ENCODE data around the gene KRTAP10-1. TPM values are rescaled to one million over a fixed set of nuclear protein-coding genes. Genes with fewer than 3 reads are reported as not detected.

Gene KRTAP10-1
- total RNA-seq, 1 donor from 2014 or later: not detected

- peaks cover 14% of the 10 kb centered on the region for H3K9me3 Mint-ChIP-seq (ENCODE audit: unreplicated experiment)
- TF ChIP-seq CTCF (IDR thresholded peaks at IDR 0.05): no peak
- no peaks in the 10 kb centered on the region for H3K4me1 Mint-ChIP-seq (ENCODE audit: unreplicated experiment)
- DNase-seq (ENCODE audit: extremely low spot score, unreplicated experiment): no peak
- H3K4me3 Mint-ChIP-seq (ENCODE audit: unreplicated experiment): no peak overlapping the region
- peaks cover 3% of the 10 kb centered on the region for H3K36me3 Mint-ChIP-seq (ENCODE audit: unreplicated experiment)
- H3K27me3 Mint-ChIP-seq (ENCODE audit: unreplicated experiment): peaks cover 15% of the 10 kb centered on the region
- H3K27ac Mint-ChIP-seq (ENCODE audit: unreplicated experiment): no peak overlapping the region
Measured at GRCh38 chr21:44494418-44494817, 45.6 kb downstream of the KRTAP10-1 start.

- DNase-seq (ENCODE audit: extremely low spot score, unreplicated experiment): no peak
- no peak for TF ChIP-seq CTCF (IDR thresholded peaks at IDR 0.05)
- Mint-ChIP-seq H3K4me3 (ENCODE audit: unreplicated experiment) (no peak overlapping the region), H3K27me3 (ENCODE audit: unreplicated experiment) (peaks cover 19% of the 10 kb centered on the region), H3K9me3 (ENCODE audit: unreplicated experiment) (peaks cover 14% of the 10 kb centered on the region), H3K36me3 (ENCODE audit: unreplicated experiment) (peaks cover 3% of the 10 kb centered on the region), H3K27ac (ENCODE audit: unreplicated experiment) (no peak overlapping the region), H3K4me1 (ENCODE audit: unreplicated experiment) (no peaks in the 10 kb centered on the region)
Measured at GRCh38 chr21:44492567-44493385, 47.2 kb downstream of the KRTAP10-1 start.

GRCh38 chr21:44490816-44491215, 49.2 kb downstream of the KRTAP10-1 start:
- no peak overlapping the region for H3K27ac Mint-ChIP-seq (ENCODE audit: unreplicated experiment)
- no peaks in the 10 kb centered on the region for H3K4me1 Mint-ChIP-seq (ENCODE audit: unreplicated experiment)
- no peak for DNase-seq (ENCODE audit: extremely low spot score, unreplicated experiment)
- H3K4me3 Mint-ChIP-seq (ENCODE audit: unreplicated experiment): no peak overlapping the region
- no peak for TF ChIP-seq CTCF (IDR thresholded peaks at IDR 0.05)
- peaks cover 3% of the 10 kb centered on the region for H3K36me3 Mint-ChIP-seq (ENCODE audit: unreplicated experiment)
- H3K27me3 Mint-ChIP-seq (ENCODE audit: unreplicated experiment): peaks cover 9% of the 10 kb centered on the region
- peaks cover 14% of the 10 kb centered on the region for H3K9me3 Mint-ChIP-seq (ENCODE audit: unreplicated experiment)

- H3K27me3 Mint-ChIP-seq (ENCODE audit: unreplicated experiment): peaks cover 7% of the 10 kb centered on the region
- DNase-seq (ENCODE audit: extremely low spot score, unreplicated experiment): no peak
- no peak overlapping the region for H3K27ac Mint-ChIP-seq (ENCODE audit: unreplicated experiment)
- peaks cover 14% of the 10 kb centered on the region for H3K9me3 Mint-ChIP-seq (ENCODE audit: unreplicated experiment)
- TF ChIP-seq CTCF (IDR thresholded peaks at IDR 0.05): no peak
- peaks cover 3% of the 10 kb centered on the region for H3K36me3 Mint-ChIP-seq (ENCODE audit: unreplicated experiment)
- no peak overlapping the region for H3K4me3 Mint-ChIP-seq (ENCODE audit: unreplicated experiment)
- H3K4me1 Mint-ChIP-seq (ENCODE audit: unreplicated experiment): no peaks in the 10 kb centered on the region
Measured at GRCh38 chr21:44490405-44490804, 49.6 kb downstream of the KRTAP10-1 start.

- H3K27ac Mint-ChIP-seq (ENCODE audit: unreplicated experiment): no peak overlapping the region
- H3K27me3 Mint-ChIP-seq (ENCODE audit: unreplicated experiment): peaks cover 7% of the 10 kb centered on the region
- no peaks in the 10 kb centered on the region for H3K4me1 Mint-ChIP-seq (ENCODE audit: unreplicated experiment)
- DNase-seq (ENCODE audit: extremely low spot score, unreplicated experiment): no peak
- no peak for TF ChIP-seq CTCF (IDR thresholded peaks at IDR 0.05)
- peaks cover 3% of the 10 kb centered on the region for H3K36me3 Mint-ChIP-seq (ENCODE audit: unreplicated experiment)
- no peak overlapping the region for H3K4me3 Mint-ChIP-seq (ENCODE audit: unreplicated experiment)
- peaks cover 14% of the 10 kb centered on the region for H3K9me3 Mint-ChIP-seq (ENCODE audit: unreplicated experiment)
Measured at GRCh38 chr21:44489962-44490361, 50.0 kb downstream of the KRTAP10-1 start.

Other genes with a start within 250 kb of the KRTAP10-1 start
- 138 and 143 TPM in 2 replicates for gene PFKL, start 240.1 kb downstream of the KRTAP10-1 start, total RNA-seq
- 23.0 and 23.4 TPM in 2 replicates for gene CFAP410, start 200.8 kb downstream of the KRTAP10-1 start, total RNA-seq
- not detected in 2 replicates for gene TRPM2, start 186.6 kb downstream of the KRTAP10-1 start, total RNA-seq
- 4.0 and 4.2 TPM in 2 replicates for gene LRRC3, start 84.7 kb downstream of the KRTAP10-1 start, total RNA-seq
- gene KRTAP10-2, start 11.3 kb upstream of the KRTAP10-1 start, total RNA-seq: not detected in 2 replicates
- not detected in 2 replicates for gene KRTAP10-3, start 18.6 kb upstream of the KRTAP10-1 start, total RNA-seq
- gene KRTAP10-4, start 33.5 kb upstream of the KRTAP10-1 start, total RNA-seq: not detected in 2 replicates
- gene KRTAP10-5, start 40.4 kb upstream of the KRTAP10-1 start, total RNA-seq: not detected in 2 replicates
- gene KRTAP10-6, start 52.3 kb upstream of the KRTAP10-1 start, total RNA-seq: not detected in 2 replicates
- not detected in 2 replicates for gene KRTAP10-7, start 60.4 kb upstream of the KRTAP10-1 start, total RNA-seq
- not detected in 2 replicates for gene KRTAP10-8, start 71.9 kb upstream of the KRTAP10-1 start, total RNA-seq
- not detected in 2 replicates for gene KRTAP10-9, start 86.9 kb upstream of the KRTAP10-1 start, total RNA-seq
- gene KRTAP10-10, start 97.2 kb upstream of the KRTAP10-1 start, total RNA-seq: not detected in 2 replicates
- not detected in 2 replicates for gene KRTAP10-11, start 106.2 kb upstream of the KRTAP10-1 start, total RNA-seq
- gene KRTAP12-4, start 114.5 kb upstream of the KRTAP10-1 start, total RNA-seq: not detected in 2 replicates
- not detected in 2 replicates for gene KRTAP12-3, start 117.7 kb upstream of the KRTAP10-1 start, total RNA-seq
- gene KRTAP12-2, start 126.7 kb upstream of the KRTAP10-1 start, total RNA-seq: not detected in 2 replicates
- not detected in 2 replicates for gene KRTAP12-1, start 142.0 kb upstream of the KRTAP10-1 start, total RNA-seq
- gene KRTAP10-12, start 157.0 kb upstream of the KRTAP10-1 start, total RNA-seq: not detected in 2 replicates
- not detected in 2 replicates for gene TSPEAR, start 171.4 kb upstream of the KRTAP10-1 start, total RNA-seq